ENCODE results near the gene BCL2L13. TPM values are rescaled to one million over a fixed set of nuclear protein-coding genes. Genes with fewer than 3 reads are reported as not detected.
A peak's percentile ranks its signal among the peaks of the same experiment; 100 is the strongest.

Gene BCL2L13
- total RNA-seq, 1 donor from 2014 or later, result 40.8 TPM

- Histone ChIP-seq H3K9me3 (no peaks in the 10 kb centered on the region), H3K4me3 (no peak overlapping the region), H3K27ac (no peak overlapping the region), H3K4me1 (peaks cover 26% of the 10 kb centered on the region), H3K36me3 (no peaks in the 10 kb centered on the region), H3K27me3 (no peaks in the 10 kb centered on the region)
- intact Hi-C loops (cut with DNase I), result no loop called here
- DNase-seq (no peak), ATAC-seq (no peak)
- TF ChIP-seq CTCF (IDR thresholded peaks at IDR 0.05), result no peak
Measured at GRCh38 chr22:17770180-17771077, 131.9 kb downstream of the BCL2L13 start.

GRCh38 chr22:17772249-17772957 lies 133.8 kb downstream of the BCL2L13 start:
- Histone ChIP-seq H3K4me3 (peak overlapping the region; percentile 69), H3K9me3 (no peaks in the 10 kb centered on the region), H3K36me3 (no peaks in the 10 kb centered on the region), H3K27ac (no peak overlapping the region), H3K27me3 (no peaks in the 10 kb centered on the region), H3K4me1 (peaks cover 26% of the 10 kb centered on the region)
- intact Hi-C loops (cut with DNase I), result no loop called here
- DNase-seq, result no peak
- no peak for TF ChIP-seq CTCF (IDR thresholded peaks at IDR 0.05)
- no peak for ATAC-seq

- no peak overlapping the region for H3K27ac ChIP-seq
- ATAC-seq, result peak; percentile 5
- no peak for TF ChIP-seq CTCF (IDR thresholded peaks at IDR 0.05)
Measured at GRCh38 chr22:17772958-17773605, 134.5 kb downstream of the BCL2L13 start.

GRCh38 chr22:17773606-17774205 lies 135.1 kb downstream of the BCL2L13 start:
- peak overlapping the region; percentile 69 for H3K4me3 ChIP-seq
- ATAC-seq, result peak; percentile 38
- no peaks in the 10 kb centered on the region for H3K36me3 ChIP-seq
- H3K4me1 ChIP-seq, result peaks cover 26% of the 10 kb centered on the region
- no peaks in the 10 kb centered on the region for H3K9me3 ChIP-seq
- peak overlapping the region; percentile 70 for H3K27ac ChIP-seq
- no peak for DNase-seq
- no peak for TF ChIP-seq CTCF (IDR thresholded peaks at IDR 0.05)
- no peaks in the 10 kb centered on the region for H3K27me3 ChIP-seq
- intact Hi-C loops (cut with DNase I), result no loop called here

More at GRCh38 chr22:17772958-17773605, 134.5 kb downstream of the BCL2L13 start:
- no peak for DNase-seq
- Histone ChIP-seq H3K9me3 (no peaks in the 10 kb centered on the region), H3K27me3 (no peaks in the 10 kb centered on the region), H3K4me3 (peak overlapping the region; percentile 69), H3K4me1 (peaks cover 26% of the 10 kb centered on the region), H3K36me3 (no peaks in the 10 kb centered on the region)
- intact Hi-C loops (cut with DNase I), result no loop called here

- TF ChIP-seq CTCF (IDR thresholded peaks at IDR 0.05), result no peak
- DNase-seq, result peak; percentile 86
- Histone ChIP-seq H3K4me1 (peaks cover 25% of the 10 kb centered on the region), H3K9me3 (no peaks in the 10 kb centered on the region), H3K27ac (peak within 1 kb of the TSS; percentile 70), H3K36me3 (no peaks in the 10 kb centered on the region), H3K4me3 (peak within 1 kb of the TSS; percentile 69), H3K27me3 (no peaks in the 10 kb centered on the region)
- intact Hi-C loops (cut with DNase I), result no loop called here
- ATAC-seq, result peak; percentile 70
Measured at GRCh38 chr22:17774206-17774925, 135.8 kb downstream of the BCL2L13 start, which contains the start of gene BID. BID (minus strand) TSS chr22:17774469; CDS start chr22:17750116, 24,353 bp downstream.

Data from upper lobe of right lung (tissue), 1 donor.